HG03039 (cell line): ENCODE results near the gene RAB6A.
"Not testable (repeated sequence)": the region's sequence is repeated elsewhere in the genome, so short reads cannot be mapped to it uniquely, and the experiment has no call there.

Experiments used
- ATAC-seq: cut with Tn5 transposase; IDR thresholded peaks from one replicate; pipeline ENCODE4 v1.9.1; 2021; ENCODE audit warnings: mild to moderate bottlenecking, moderate library complexity; ENCODE audit not compliant: unreplicated experiment

Gene RAB6A

DNA sequence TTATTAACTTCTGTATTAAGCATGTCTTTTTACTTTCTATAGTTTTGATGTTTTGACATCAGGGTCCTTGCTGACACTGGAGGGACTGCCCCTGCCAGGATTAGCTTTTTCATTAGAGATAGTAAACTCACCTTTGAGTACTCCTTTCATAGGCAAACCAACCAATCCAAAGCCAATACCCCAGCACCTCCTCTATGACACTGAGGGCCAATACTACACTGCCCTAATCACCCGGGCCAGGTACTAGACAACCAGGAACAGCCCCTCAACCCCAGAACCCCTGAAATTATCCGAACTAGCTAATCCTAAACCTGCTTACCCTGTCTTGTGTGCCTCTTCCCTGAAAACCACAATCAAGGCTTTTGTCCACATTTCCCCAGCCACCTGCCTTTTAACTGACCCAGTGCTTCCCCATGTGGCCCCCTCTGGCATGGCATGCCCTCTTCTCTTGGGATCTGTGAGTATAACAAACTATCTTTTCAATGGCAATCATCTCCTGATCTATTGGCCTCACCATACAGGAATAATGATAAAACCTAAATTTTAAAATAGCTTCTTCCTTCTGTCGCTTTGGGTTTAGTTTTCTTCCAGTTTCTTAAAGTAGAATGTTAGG lies 31.2 kb downstream of the RAB6A start:
- no peak for ATAC-seq

GRCh38 chr11:73728000-73728399 lies 32.9 kb downstream of the RAB6A start:
- no peak for ATAC-seq

- no peak for ATAC-seq
Measured at GRCh38 chr11:73726825-73727224, 34.0 kb downstream of the RAB6A start.

DNA sequence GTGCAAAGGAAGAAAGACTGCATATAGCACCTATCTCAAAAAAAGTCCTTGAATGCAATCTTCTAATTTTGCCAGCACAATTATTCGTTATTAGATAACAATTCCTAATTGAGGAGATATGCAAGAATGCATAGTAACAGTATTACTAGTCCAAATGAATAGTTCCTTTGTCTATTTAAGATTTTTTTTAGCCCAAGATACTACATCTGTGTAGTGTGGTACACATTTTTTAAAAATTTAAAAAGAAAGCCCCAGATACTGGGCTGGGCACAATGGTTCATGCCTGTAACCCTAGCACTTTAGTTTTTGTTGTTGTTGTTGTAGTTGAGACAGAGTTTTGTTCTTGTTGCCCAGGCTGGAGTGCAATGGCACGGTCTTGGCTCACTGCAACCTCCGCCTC lies 43.7 kb downstream of the RAB6A start:
- ATAC-seq: no peak

DNA sequence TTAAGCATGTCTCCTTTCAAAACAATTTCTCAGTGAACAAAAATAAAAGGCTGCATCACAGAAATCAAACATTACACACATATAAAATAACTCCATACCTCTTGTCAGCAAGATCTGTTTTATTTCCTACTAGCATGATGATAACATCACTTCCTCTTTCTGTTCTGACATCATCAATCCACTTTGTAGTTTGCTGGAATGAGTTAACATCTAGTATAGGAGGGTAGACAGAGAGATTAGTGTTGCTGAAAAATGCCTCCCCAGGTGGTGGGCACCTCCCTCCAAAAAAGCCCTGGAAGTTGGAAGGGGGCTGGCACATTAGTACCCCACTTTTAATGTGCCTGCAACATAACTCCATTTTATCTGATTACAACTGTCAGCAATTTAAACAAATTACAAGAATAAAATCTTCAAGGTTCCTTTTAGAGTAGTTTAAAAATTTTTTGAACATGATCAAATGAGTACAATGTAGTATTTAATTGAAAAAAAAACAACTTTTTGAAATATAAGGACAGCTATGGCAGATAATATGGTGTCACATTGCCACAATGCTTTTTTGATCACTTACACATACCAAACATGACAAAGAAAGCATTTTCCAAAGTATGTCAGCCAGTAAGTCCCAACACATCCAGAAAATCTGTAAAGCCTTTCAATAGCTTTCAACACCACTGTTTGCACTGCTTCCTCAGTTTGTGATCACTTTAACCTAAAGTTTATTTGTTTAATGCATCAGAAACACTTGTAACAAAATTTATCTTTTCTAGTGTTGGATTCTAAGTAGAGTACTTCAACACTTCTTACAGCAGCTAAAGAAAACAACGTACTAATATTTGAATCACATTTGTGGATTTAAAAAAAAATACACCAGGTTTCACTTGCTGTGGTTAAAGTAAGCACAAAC lies 44.5 kb downstream of the RAB6A start:
- ATAC-seq: no peak

GRCh38 chr11:73715541-73715940 lies 45.3 kb downstream of the RAB6A start:
- no peak for ATAC-seq

GRCh38 chr11:73710964-73711363 lies 49.9 kb downstream of the RAB6A start:
- ATAC-seq: no peak

DNA sequence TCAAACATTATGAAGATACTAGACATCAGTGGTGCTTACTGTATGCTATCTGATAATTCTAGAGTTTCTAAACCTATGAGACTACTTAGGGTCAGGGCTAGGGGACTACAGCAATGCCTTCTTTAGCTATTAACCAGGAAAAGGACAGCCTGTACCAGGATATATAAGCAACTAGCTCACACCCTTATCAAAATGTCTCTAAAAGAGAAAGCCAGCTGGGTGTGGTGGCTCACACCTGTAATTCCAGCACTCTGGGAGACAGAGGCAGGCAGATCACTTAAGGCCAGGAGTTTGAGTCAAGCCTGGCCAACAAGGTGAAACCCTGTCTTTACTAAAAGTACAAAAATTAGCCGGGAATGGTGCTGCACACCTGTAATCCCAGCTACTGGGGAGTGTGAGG lies 55.8 kb downstream of the RAB6A start:
- no peak for ATAC-seq

GRCh38 chr11:73693899-73694525 lies 66.9 kb downstream of the RAB6A start:
- ATAC-seq: no peak

DNA sequence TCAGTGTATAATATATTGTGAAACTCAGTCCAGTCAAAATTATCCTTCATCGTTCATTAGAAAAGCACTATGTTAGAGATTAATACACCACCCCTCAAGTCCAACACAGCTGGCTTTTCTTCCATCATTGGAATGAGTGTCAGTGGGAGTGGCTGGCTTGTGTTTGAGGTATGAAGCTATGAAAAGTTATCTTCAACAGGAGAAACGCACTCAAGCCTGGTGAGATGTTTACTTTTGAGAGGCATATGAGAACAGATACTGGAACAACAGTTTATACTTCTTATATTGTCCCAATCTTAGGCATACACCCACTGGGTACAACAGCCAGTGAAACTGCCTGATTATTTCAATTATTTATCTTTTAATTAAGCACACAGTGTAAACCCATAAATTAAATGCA lies 80.2 kb downstream of the RAB6A start:
- ATAC-seq: no peak

- not testable (repeated sequence) for ATAC-seq
Measured at GRCh38 chr11:73676552-73676951, 84.3 kb downstream of the RAB6A start.

DNA sequence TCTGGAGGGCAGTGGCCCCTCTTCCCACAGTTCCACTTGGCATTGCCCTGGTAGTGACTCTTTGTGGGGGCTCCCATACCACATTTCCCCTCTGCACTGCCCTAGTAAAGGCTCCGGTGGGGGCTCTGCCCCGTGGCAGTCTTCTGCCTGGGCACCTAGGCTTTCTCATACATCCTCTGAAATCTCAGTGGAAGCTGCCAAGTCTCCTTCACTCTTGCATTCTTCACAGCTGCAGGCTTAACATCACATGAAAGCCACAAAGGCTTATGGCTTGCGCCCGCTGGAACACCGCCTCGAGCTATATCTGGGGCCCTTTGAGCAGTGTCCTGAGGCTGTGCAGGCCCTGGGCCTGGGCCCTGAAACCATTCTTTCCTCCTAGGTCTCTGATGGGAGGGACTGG lies 89.2 kb downstream of the RAB6A start:
- ATAC-seq: no peak

DNA sequence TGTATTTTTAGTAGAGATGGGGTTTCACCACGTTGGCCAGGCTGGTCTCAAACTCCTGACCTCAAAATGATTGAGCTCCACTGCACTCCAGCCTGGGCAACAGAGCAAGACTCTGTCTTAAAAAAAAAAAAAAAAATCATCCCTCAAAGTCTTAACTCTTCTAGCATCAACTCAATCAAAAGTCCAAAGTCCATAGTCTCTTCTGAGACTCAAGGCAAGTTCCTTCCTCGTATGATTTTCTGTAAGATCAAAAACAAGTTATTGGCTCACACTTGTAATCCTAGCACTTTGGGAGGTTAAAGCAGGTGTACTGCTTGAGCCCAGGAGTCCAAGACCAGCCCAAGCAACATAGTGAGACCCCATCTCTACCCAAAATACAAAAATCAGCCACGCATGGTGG lies 90.1 kb downstream of the RAB6A start:
- ATAC-seq: no peak

DNA sequence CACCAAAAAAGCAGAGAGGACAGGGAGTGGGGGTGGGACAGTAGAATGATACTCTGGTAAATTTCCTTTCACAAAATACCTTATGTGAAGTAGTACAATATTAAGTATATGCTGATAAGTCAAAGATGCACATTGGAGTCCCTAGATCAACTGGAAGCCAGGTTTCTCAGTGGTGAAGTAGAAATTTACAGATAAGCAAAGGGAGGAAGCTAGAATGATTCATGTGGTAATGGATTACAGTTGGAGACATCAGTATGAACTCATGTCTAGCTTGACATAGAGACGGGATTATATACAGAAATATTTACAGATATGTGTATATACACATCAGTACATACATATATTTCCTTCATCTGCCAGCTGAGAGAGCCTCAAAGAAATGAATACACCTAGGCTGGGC lies 93.0 kb downstream of the RAB6A start:
- no peak for ATAC-seq

GRCh38 chr11:73664877-73665276 lies 96.0 kb downstream of the RAB6A start:
- ATAC-seq: no peak

GRCh38 chr11:73663604-73664495 lies 97.0 kb downstream of the RAB6A start:
- ATAC-seq: no peak

- no peak for ATAC-seq
Measured at GRCh38 chr11:73662445-73663157, 98.3 kb downstream of the RAB6A start.

GRCh38 chr11:73661035-73661628 lies 99.7 kb downstream of the RAB6A start:
- ATAC-seq: no peak

DNA sequence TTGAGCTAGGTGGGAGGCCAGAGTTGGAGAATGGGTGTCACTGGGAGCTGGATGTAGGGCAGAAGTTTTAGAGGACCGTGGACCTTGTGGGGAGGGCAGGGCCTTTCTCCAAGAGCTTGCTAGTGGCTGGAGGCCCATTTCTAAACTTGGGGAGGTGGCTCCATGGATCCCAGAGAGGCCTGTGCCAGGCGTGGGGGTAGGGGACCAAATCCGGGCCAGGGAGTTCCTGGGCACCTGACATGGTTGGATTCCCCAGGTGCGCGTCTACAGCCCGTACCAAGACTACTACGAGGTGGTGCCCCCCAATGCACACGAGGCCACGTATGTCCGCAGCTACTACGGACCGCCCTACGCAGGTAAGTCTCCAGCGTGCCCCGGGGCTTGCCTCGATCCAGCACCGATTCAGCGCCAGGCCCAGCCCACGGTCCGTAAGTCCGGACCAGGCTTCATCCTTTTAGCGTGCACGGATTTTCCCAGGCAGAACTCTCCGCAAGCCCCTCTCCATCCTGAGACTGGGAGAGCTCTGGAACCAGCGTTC lies 100.3 kb downstream of the RAB6A start:
- ATAC-seq: no peak

GRCh38 chr11:73659961-73660360 lies 100.9 kb downstream of the RAB6A start:
- no peak for ATAC-seq
